ENCODE measurements around the gene STK26.

STK26 gene

GRCh38 chrX:132118358-132118757, 95.3 kb downstream of the STK26 start:
- DNase-seq (ENCODE audit: low spot score), result no peak
- no peak for TF ChIP-seq CTCF (IDR thresholded peaks at IDR 0.05; ENCODE audit: extremely low read depth, missing control alignments)

- DNase-seq (ENCODE audit: low spot score), result no peak
- no peak for TF ChIP-seq CTCF (IDR thresholded peaks at IDR 0.05; ENCODE audit: extremely low read depth, missing control alignments)
These were observed 96.2 kb downstream of the STK26 start for GRCh38 chrX:132119283-132119682.

- no peak for TF ChIP-seq CTCF (IDR thresholded peaks at IDR 0.05; ENCODE audit: extremely low read depth, missing control alignments)
- no peak for DNase-seq (ENCODE audit: low spot score)
These were observed 96.9 kb downstream of the STK26 start for GRCh38 chrX:132119821-132120515.

- no peak for DNase-seq (ENCODE audit: low spot score)
- TF ChIP-seq CTCF (IDR thresholded peaks at IDR 0.05; ENCODE audit: extremely low read depth, missing control alignments), result no peak
These were observed 97.8 kb downstream of the STK26 start for GRCh38 chrX:132120913-132121312.

Measured in GM20000 (cell line).